Transverse colon (tissue), 4 donors: ENCODE measurements around the gene CRADD. TPM values are rescaled to one million over a fixed set of nuclear protein-coding genes. Genes with fewer than 3 reads are reported as not detected.

Source experiments
- DNase-seq: peaks from one replicate; pipeline ENCODE4 v3.0.0-alpha.2; 2019
- H3K27ac ChIP-seq, 4 donors: fragments of 200-600 bp; sonication (generic); 2 replicates each; pipeline ENCODE4 v1.5.1; 2016 to 2018; ENCODE audit warnings: inconsistent platforms in 4 of 4
- H3K27me3 ChIP-seq: fragments of 200-600 bp; sonication (generic); 2 replicates; pipeline ENCODE4 v1.5.1; 2017; ENCODE audit warnings: inconsistent platforms
- H3K36me3 ChIP-seq, 4 donors: fragments of 200-600 bp; sonication (generic); 2 replicates each; pipeline ENCODE4 v1.5.1; 2017 to 2019; ENCODE audit warnings: inconsistent platforms in 4 of 4
- H3K4me1 ChIP-seq, 4 donors: fragments of 200-600 bp; sonication (generic); 2 replicates each; pipeline ENCODE4 v1.5.1; 2017 to 2020; ENCODE audit warnings: inconsistent platforms in 4 of 4
- H3K4me3 ChIP-seq, 4 donors: fragments of 200-600 bp; sonication (generic); 1 replicate in 1 of 4; 2 replicates in 3 of 4; pipeline versions ENCODE4 v1.5.1 to v1.6.1; 2017 to 2019; ENCODE audit warnings: inconsistent platforms in 4 of 4
- H3K9me3 ChIP-seq, 2 donors: fragments of 200-600 bp; sonication (generic); 2 replicates each; pipeline ENCODE4 v1.5.1; 2017 to 2019; ENCODE audit warnings: inconsistent platforms in 2 of 2
- EP300 ChIP-seq: sonication (generic); formaldehyde crosslinking; IDR thresholded peaks from one replicate; pipeline ENCODE4 v1.6.1; 2017; ENCODE audit warnings: antibody characterized with exemption, low read depth
- POLR2A ChIP-seq: fragments of 450-650 bp; IDR thresholded peaks from one replicate; pipeline ENCODE4 v1.6.1; 2016; ENCODE audit warnings: antibody characterized with exemption, mild to moderate bottlenecking, moderate library complexity
- POLR2AphosphoS5 ChIP-seq, 3 donors: sonication (generic); formaldehyde crosslinking; IDR thresholded peaks; one replicate each; pipeline ENCODE4 v1.6.1; 2016; ENCODE audit warnings: antibody characterized with exemption in 3 of 3
- WGBS, 2 donors: methylation state at CpG; one replicate each; pipeline ENCODE4 v1.1.5; 2018; ENCODE audit warnings: low coverage in 1 of 2; 5-methylcytosine and 5-hydroxymethylcytosine counted together
- in situ Hi-C, 4 donors: fragments of 200-750 bp; cut with MboI; loops; one replicate each; pipeline versions ENCODE4 v1.15.0 to v1.15.1; 2017; ENCODE audit warnings: low sequenced_read_pairs in 3 of 4, low pct_ligation_motif_present in 1 of 4, low pct_unique_long_range_greater_than_20kb in 1 of 4
- intact Hi-C: fragments of 100-400 bp; cut with DNase I; formaldehyde crosslinking; loops from one replicate; pipeline ENCODE4 v1.15.1; 2023; ENCODE audit warnings: low total_unique reads
- total RNA-seq, 4 donors: library from RNA; depleted of rRNA; stranded (reverse); fragments of >200 nt; gene quantifications; one replicate each; pipeline ENCODE4 v1.1.0, GENCODE V29; 2016
- TF ChIP-seq, protein P1 (sequence below), 5 experiments: fragments of 200-600 bp in 3 of 5; fragments of 450-650 bp in 2 of 5; sonication (generic) in 3 of 5; IDR thresholded peaks; 1 replicate in 2 of 5; 2 replicates in 3 of 5; pipeline ENCODE4 v1.5.1; 2016 to 2017; ENCODE audit warnings: antibody characterized with exemption in 5 of 5, inconsistent platforms in 3 of 5, mild to moderate bottlenecking in 2 of 5, moderate library complexity in 1 of 5

Gene CRADD
- total RNA-seq, 4 donors from 2014 or later = 45.6 to 59.3 (median 56.3) TPM

DNA sequence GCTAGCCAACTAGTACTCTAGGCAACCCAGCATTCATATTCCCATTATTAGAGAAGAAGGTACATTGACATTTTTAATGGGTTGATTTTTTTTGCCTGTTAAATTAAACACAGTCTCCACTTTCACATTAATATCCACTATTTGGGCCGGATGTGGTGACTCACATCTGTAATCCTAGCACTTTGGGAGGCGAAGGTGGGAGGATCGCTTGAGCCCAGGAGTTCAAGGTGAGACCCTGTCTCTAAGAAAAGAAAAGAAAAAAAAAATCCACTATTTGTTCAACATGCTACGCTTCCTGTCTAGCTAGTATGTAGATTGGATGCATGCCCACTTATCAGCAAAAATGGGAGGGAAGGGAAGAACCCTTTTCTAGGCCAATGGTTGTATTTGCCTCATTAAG, 7.1 kb upstream of the CRADD start:
- in situ Hi-C loops (loop anchor here in 1 of 4 donors (10.0 kb wide), 1 partner anchor 95 kb away; the partner anchor contains the start of gene SOCS2), intact Hi-C loops (loop anchor here (10.0 kb wide), 1 partner anchor 95 kb away; the partner anchor contains the start of gene SOCS2)
- WGBS, 2 donors = 69 to 85% methylated on average over 2 to 4 of the region's 4 CpGs
- H3K27ac ChIP-seq = no peak overlapping the region
- H3K4me1 ChIP-seq = no peaks in the 10 kb centered on the region
- no peaks in the 10 kb centered on the region for H3K9me3 ChIP-seq
- no peak for DNase-seq
- H3K27me3 ChIP-seq = peaks cover 5% of the 10 kb centered on the region
- H3K4me3 ChIP-seq = no peak overlapping the region
- TF ChIP-seq POLR2AphosphoS5 (IDR thresholded peaks at IDR 0.05) (no peak), EP300 (no peak), POLR2A (no peak)
- TF ChIP-seq, protein P1, sequence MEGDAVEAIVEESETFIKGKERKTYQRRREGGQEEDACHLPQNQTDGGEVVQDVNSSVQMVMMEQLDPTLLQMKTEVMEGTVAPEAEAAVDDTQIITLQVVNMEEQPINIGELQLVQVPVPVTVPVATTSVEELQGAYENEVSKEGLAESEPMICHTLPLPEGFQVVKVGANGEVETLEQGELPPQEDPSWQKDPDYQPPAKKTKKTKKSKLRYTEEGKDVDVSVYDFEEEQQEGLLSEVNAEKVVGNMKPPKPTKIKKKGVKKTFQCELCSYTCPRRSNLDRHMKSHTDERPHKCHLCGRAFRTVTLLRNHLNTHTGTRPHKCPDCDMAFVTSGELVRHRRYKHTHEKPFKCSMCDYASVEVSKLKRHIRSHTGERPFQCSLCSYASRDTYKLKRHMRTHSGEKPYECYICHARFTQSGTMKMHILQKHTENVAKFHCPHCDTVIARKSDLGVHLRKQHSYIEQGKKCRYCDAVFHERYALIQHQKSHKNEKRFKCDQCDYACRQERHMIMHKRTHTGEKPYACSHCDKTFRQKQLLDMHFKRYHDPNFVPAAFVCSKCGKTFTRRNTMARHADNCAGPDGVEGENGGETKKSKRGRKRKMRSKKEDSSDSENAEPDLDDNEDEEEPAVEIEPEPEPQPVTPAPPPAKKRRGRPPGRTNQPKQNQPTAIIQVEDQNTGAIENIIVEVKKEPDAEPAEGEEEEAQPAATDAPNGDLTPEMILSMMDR (IDR thresholded peaks at IDR 0.05) = no peak
- no peaks in the 10 kb centered on the region for H3K36me3 ChIP-seq

DNA sequence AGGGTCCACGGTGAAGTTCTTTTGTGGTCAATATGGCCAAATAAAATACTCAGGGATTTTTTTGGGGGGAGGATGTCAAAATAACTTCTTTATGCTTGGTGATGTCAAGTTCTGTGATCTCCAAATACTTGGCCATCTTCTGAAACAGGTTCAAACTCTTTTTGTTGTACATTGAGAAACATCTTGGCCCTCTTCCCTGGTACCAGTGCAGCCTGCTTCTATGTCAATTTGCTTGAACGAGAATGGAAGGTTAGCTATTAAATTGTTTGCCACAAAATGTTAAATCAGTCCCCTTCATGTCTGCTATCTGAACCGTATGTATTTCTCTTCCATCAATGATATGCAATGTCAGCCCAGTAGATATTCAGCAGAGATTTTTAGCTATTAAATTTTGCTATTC, 6.1 kb upstream of the CRADD start:
- Histone ChIP-seq H3K4me3 (no peak overlapping the region), H3K9me3 (no peaks in the 10 kb centered on the region), H3K4me1 (no peaks in the 10 kb centered on the region), H3K27me3 (peaks cover 5% of the 10 kb centered on the region), H3K36me3 (no peaks in the 10 kb centered on the region), H3K27ac (no peak overlapping the region)
- in situ Hi-C loops = loop anchor here in 1 of 4 donors (10.0 kb wide), 1 partner anchor 96 kb away; the partner anchor contains the start of gene SOCS2
- intact Hi-C loops = loop anchor here (10.0 kb wide), 1 partner anchor 96 kb away; the partner anchor contains the start of gene SOCS2
- DNase-seq = no peak
- 82 to 83% methylated on average over 3 of the region's 3 CpGs for WGBS, 2 donors
- TF ChIP-seq, protein P1 (IDR thresholded peaks at IDR 0.05) = no peak
- no peak for TF ChIP-seq POLR2A
- no peak for TF ChIP-seq EP300
- no peak for TF ChIP-seq POLR2AphosphoS5 (IDR thresholded peaks at IDR 0.05)

DNA sequence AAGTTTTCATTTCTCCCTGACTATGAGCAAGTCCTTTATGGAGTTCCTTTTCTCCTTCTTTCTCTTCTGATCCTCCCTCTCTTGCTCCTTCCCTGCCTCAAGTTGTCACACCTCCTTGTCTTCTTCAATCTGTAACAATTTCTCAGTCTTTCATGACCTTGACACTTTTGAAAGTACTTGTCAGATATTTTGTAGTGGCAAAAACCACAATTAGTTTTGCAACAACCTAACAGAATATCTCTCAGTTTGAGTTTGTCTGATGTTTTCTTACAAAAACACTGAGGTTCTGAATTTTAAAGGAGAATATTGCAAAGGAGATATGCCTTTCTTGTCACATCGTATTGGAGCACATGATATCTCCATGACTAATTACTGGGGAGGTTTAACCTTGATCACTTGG, 4.1 kb upstream of the CRADD start:
- in situ Hi-C loops = loop anchor here in 1 of 4 donors (10.0 kb wide), 1 partner anchor 98 kb away; the partner anchor contains the start of gene SOCS2
- DNase-seq = no peak
- WGBS, 2 donors = 40 to 50% methylated on average over 1 of the region's 1 CpG
- H3K9me3 ChIP-seq = no peaks in the 10 kb centered on the region
- intact Hi-C loops = loop anchor here (10.0 kb wide), 1 partner anchor 98 kb away; the partner anchor contains the start of gene SOCS2
- no peaks in the 10 kb centered on the region for H3K36me3 ChIP-seq
- peaks cover 0 to 7% (median 5%) of the 10 kb centered on the region in 4 donors for H3K4me1 ChIP-seq
- H3K27me3 ChIP-seq = peaks cover 5% of the 10 kb centered on the region
- no peak for TF ChIP-seq POLR2A
- no peak for TF ChIP-seq POLR2AphosphoS5 (IDR thresholded peaks at IDR 0.05)
- TF ChIP-seq, protein P1 (IDR thresholded peaks at IDR 0.05) = no peak
- no peak for TF ChIP-seq EP300
- H3K27ac ChIP-seq = no peak overlapping the region
- no peak overlapping the region for H3K4me3 ChIP-seq

DNA sequence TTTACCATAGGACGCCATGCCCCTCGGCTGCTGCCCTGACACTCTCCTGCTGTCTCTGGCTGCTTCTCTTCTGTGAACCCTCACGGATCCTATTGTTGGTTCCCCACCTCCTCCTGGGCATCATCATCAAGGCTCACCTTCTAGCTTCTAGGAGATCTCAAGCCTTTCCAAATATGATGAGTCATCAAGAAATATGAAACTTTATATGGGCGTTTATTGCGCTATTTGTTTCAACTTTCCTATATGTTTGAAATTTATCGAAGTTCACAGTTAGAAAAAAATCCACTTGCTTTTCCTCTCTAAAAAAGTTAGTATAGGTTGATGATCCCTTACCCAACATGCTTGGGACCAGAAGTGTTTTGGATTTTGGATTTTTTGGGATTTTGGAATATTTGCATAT, 2.8 kb upstream of the CRADD start:
- 82 to 87% methylated on average over 3 to 6 of the region's 6 CpGs for WGBS, 2 donors
- H3K27me3 ChIP-seq = peaks cover 5% of the 10 kb centered on the region
- peaks cover 4 to 19% (median 12%) of the 10 kb centered on the region in 4 donors for H3K4me1 ChIP-seq
- H3K27ac ChIP-seq = no peak overlapping the region
- no peak overlapping the region for H3K4me3 ChIP-seq
- H3K9me3 ChIP-seq = no peaks in the 10 kb centered on the region
- in situ Hi-C loops (loop anchor here in 1 of 4 donors (10.0 kb wide), 1 partner anchor 100 kb away; the partner anchor contains the start of gene SOCS2), intact Hi-C loops (loop anchor here (10.0 kb wide), 1 partner anchor 100 kb away; the partner anchor contains the start of gene SOCS2)
- H3K36me3 ChIP-seq = no peaks in the 10 kb centered on the region
- TF ChIP-seq EP300 = no peak
- TF ChIP-seq POLR2A = no peak
- TF ChIP-seq, protein P1 (IDR thresholded peaks at IDR 0.05) = no peak
- no peak for TF ChIP-seq POLR2AphosphoS5 (IDR thresholded peaks at IDR 0.05)
- DNase-seq = no peak
